ENCODE data around the gene EME2. TPM values are rescaled to one million over a fixed set of nuclear protein-coding genes. Genes with fewer than 3 reads are reported as not detected.

EME2 gene
- total RNA-seq, 2 experiments from 2014 or later = 7.7 to 7.8 TPM

- Mint-ChIP-seq H3K4me1 (ENCODE audit: low read depth) (peaks cover 21% of the 10 kb centered on the region), H3K27me3 (ENCODE audit: low read depth) (no peaks in the 10 kb centered on the region), H3K9me3 (no peaks in the 10 kb centered on the region), H3K36me3 (ENCODE audit: low read depth) (no peaks in the 10 kb centered on the region), H3K27ac (no peak overlapping the region), H3K4me3 (no peak overlapping the region)
- no peak for DNase-seq
- intact Hi-C loops (cut with micrococcal nuclease) = no loop called here
- CTCF ChIA-PET = no interaction called here
Observed at GRCh38 chr16:1778200-1779179, 5.9 kb downstream of the EME2 start.

GRCh38 chr16:1779234-1779701, 6.7 kb downstream of the EME2 start:
- CTCF ChIA-PET = no interaction called here

GRCh38 chr16:1779741-1780676, 7.4 kb downstream of the EME2 start:
- Mint-ChIP-seq H3K27me3 (ENCODE audit: low read depth) (no peaks in the 10 kb centered on the region), H3K9me3 (no peaks in the 10 kb centered on the region), H3K4me3 (no peak overlapping the region), H3K36me3 (ENCODE audit: low read depth) (no peaks in the 10 kb centered on the region), H3K27ac (no peak overlapping the region), H3K4me1 (ENCODE audit: low read depth) (peaks cover 21% of the 10 kb centered on the region)
- CTCF ChIA-PET = no interaction called here
- DNase-seq = no peak
- intact Hi-C loops (cut with micrococcal nuclease) = no loop called here

More at GRCh38 chr16:1779234-1779701, 6.7 kb downstream of the EME2 start:
- intact Hi-C loops (cut with micrococcal nuclease) = no loop called here
- no peak for DNase-seq
- Mint-ChIP-seq H3K4me3 (no peak overlapping the region), H3K36me3 (ENCODE audit: low read depth) (no peaks in the 10 kb centered on the region), H3K27me3 (ENCODE audit: low read depth) (no peaks in the 10 kb centered on the region), H3K9me3 (no peaks in the 10 kb centered on the region), H3K4me1 (ENCODE audit: low read depth) (peaks cover 23% of the 10 kb centered on the region), H3K27ac (no peak overlapping the region)

- Mint-ChIP-seq H3K27ac (no peak overlapping the region), H3K9me3 (no peaks in the 10 kb centered on the region), H3K4me1 (ENCODE audit: low read depth) (peaks cover 26% of the 10 kb centered on the region), H3K4me3 (no peak overlapping the region), H3K27me3 (ENCODE audit: low read depth) (no peaks in the 10 kb centered on the region), H3K36me3 (ENCODE audit: low read depth) (no peaks in the 10 kb centered on the region)
- CTCF ChIA-PET = no interaction called here
- intact Hi-C loops (cut with micrococcal nuclease) = no loop called here
- DNase-seq = no peak
Observed at GRCh38 chr16:1780677-1781072, 8.1 kb downstream of the EME2 start.

- no peaks in the 10 kb centered on the region for H3K27me3 Mint-ChIP-seq (ENCODE audit: low read depth)
Observed at GRCh38 chr16:1781254-1781653, 8.6 kb downstream of the EME2 start.

GRCh38 chr16:1781758-1782407, 9.3 kb downstream of the EME2 start:
- Mint-ChIP-seq H3K4me3 (peak overlapping the region; percentile 80), H3K36me3 (ENCODE audit: low read depth) (no peaks in the 10 kb centered on the region), H3K4me1 (ENCODE audit: low read depth) (peaks cover 28% of the 10 kb centered on the region), H3K27me3 (ENCODE audit: low read depth) (no peaks in the 10 kb centered on the region), H3K27ac (peak overlapping the region; percentile 63), H3K9me3 (no peaks in the 10 kb centered on the region)
- intact Hi-C loops (cut with micrococcal nuclease) = loop anchor here (1.0 to 2.0 kb wide), 7 partner anchors 9 to 403 kb away; partner anchors contain the start of genes MAPK8IP3, MRPS34, MSRB1 and TBL3
- peak; percentile 32 for DNase-seq
- CTCF ChIA-PET = interaction anchor here (0.9 to 2.0 kb wide), 7 partner anchors 9 to 147 kb away, joined by 3 to 26 read pairs (median 5); partner anchors contain the start of genes EME2, MAPK8IP3 and MRPS34

More at GRCh38 chr16:1781254-1781653, 8.6 kb downstream of the EME2 start:
- DNase-seq = no peak
- Mint-ChIP-seq H3K9me3 (no peaks in the 10 kb centered on the region), H3K4me1 (ENCODE audit: low read depth) (peaks cover 28% of the 10 kb centered on the region), H3K4me3 (peak overlapping the region; percentile 78), H3K27ac (peak overlapping the region; percentile 63), H3K36me3 (ENCODE audit: low read depth) (no peaks in the 10 kb centered on the region)
- CTCF ChIA-PET = no interaction called here
- intact Hi-C loops (cut with micrococcal nuclease) = no loop called here

GRCh38 chr16:1782408-1783264, 10.0 kb downstream of the EME2 start, which contains the start of the genes NUBP2 and SPSB3:
Gene NUBP2 (plus strand): TSS chr16:1782960. CDS start chr16:1783021, 61 bp downstream.
Gene SPSB3 (minus strand): TSS chr16:1782571. CDS start chr16:1781483, 1,088 bp downstream.
- Mint-ChIP-seq H3K9me3 (no peaks in the 10 kb centered on the region), H3K27ac (peak within 1 kb of the TSS; percentile 73), H3K27me3 (ENCODE audit: low read depth) (no peaks in the 10 kb centered on the region), H3K36me3 (ENCODE audit: low read depth) (no peaks in the 10 kb centered on the region), H3K4me3 (peak within 1 kb of the TSS; percentile 90), H3K4me1 (ENCODE audit: low read depth) (peaks cover 28% of the 10 kb centered on the region)
- intact Hi-C loops (cut with micrococcal nuclease) = loop anchor here (1.0 to 2.0 kb wide), 7 partner anchors 9 to 404 kb away; partner anchors contain the start of genes MAPK8IP3, MRPS34, MSRB1 and TBL3
- CTCF ChIA-PET = interaction anchor here (0.8 to 2.0 kb wide), 10 partner anchors 10 to 358 kb away, joined by 3 to 26 read pairs (median 5); partner anchors contain the start of genes EME2, MAPK8IP3 and MRPS34
- DNase-seq = peak; percentile 100

GRCh38 chr16:1784977-1785845, 12.6 kb downstream of the EME2 start:
- Mint-ChIP-seq H3K27me3 (ENCODE audit: low read depth) (no peaks in the 10 kb centered on the region), H3K9me3 (no peaks in the 10 kb centered on the region), H3K27ac (no peak overlapping the region), H3K4me3 (peak overlapping the region; percentile 54), H3K4me1 (ENCODE audit: low read depth) (peaks cover 28% of the 10 kb centered on the region), H3K36me3 (ENCODE audit: low read depth) (no peaks in the 10 kb centered on the region)
- intact Hi-C loops (cut with micrococcal nuclease) = no loop called here
- DNase-seq = no peak
- CTCF ChIA-PET = interaction anchor here (1.4 kb wide), 1 partner anchor 80 kb away, joined by 3 read pairs; the partner anchor contains the start of gene MAPK8IP3

- intact Hi-C loops (cut with micrococcal nuclease) = no loop called here
- DNase-seq = no peak
- H3K27ac Mint-ChIP-seq = no peak overlapping the region
- H3K4me3 Mint-ChIP-seq = no peak overlapping the region
- CTCF ChIA-PET = no interaction called here
- no peaks in the 10 kb centered on the region for H3K36me3 Mint-ChIP-seq (ENCODE audit: low read depth)
- no peaks in the 10 kb centered on the region for H3K9me3 Mint-ChIP-seq
- H3K27me3 Mint-ChIP-seq (ENCODE audit: low read depth) = no peaks in the 10 kb centered on the region
- H3K4me1 Mint-ChIP-seq (ENCODE audit: low read depth) = peaks cover 26% of the 10 kb centered on the region
Observed at GRCh38 chr16:1785846-1786170, 13.2 kb downstream of the EME2 start.

- Mint-ChIP-seq H3K4me3 (no peak overlapping the region), H3K36me3 (ENCODE audit: low read depth) (no peaks in the 10 kb centered on the region), H3K9me3 (no peaks in the 10 kb centered on the region), H3K4me1 (ENCODE audit: low read depth) (peaks cover 22% of the 10 kb centered on the region), H3K27me3 (ENCODE audit: low read depth) (no peaks in the 10 kb centered on the region), H3K27ac (no peak overlapping the region)
- CTCF ChIA-PET = no interaction called here
- intact Hi-C loops (cut with micrococcal nuclease) = no loop called here
- no peak for DNase-seq
Observed at GRCh38 chr16:1786242-1787055, 13.8 kb downstream of the EME2 start.
